Measurements from ENCODE around the gene CCDC185.

DNA sequence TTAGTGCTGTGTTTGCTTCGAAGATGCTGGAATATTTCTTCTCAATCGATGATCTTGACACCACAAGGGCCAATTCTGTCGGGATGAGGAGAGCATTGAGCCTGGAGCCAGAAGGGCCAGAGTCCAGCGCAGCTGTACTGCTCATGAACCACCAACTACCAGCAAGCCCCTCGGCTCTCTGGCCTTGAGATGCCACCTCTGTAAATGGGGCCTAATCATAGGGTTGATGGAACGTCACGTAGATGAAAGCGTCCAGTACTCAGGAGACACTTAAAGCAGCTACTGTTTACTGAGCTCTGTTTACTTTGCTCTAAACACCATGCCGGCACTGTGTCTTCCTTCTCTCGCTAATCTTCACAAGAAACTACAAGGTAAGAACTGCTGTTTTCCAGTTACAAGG lies 26.3 kb downstream of the CCDC185 start:
- TF ChIP-seq, protein P1, sequence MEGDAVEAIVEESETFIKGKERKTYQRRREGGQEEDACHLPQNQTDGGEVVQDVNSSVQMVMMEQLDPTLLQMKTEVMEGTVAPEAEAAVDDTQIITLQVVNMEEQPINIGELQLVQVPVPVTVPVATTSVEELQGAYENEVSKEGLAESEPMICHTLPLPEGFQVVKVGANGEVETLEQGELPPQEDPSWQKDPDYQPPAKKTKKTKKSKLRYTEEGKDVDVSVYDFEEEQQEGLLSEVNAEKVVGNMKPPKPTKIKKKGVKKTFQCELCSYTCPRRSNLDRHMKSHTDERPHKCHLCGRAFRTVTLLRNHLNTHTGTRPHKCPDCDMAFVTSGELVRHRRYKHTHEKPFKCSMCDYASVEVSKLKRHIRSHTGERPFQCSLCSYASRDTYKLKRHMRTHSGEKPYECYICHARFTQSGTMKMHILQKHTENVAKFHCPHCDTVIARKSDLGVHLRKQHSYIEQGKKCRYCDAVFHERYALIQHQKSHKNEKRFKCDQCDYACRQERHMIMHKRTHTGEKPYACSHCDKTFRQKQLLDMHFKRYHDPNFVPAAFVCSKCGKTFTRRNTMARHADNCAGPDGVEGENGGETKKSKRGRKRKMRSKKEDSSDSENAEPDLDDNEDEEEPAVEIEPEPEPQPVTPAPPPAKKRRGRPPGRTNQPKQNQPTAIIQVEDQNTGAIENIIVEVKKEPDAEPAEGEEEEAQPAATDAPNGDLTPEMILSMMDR (conservative IDR thresholded peaks at IDR 0.05): no peak
- TF ChIP-seq EZH2 (IDR thresholded peaks at IDR 0.05; ENCODE audit: low read depth): no peak

Measured in PC-9 (cell line).